Measurements from ENCODE around the gene NABP1. TPM values are rescaled to one million over a fixed set of nuclear protein-coding genes. Genes with fewer than 3 reads are reported as not detected.

NABP1 gene
- total RNA-seq, 4 donors from 2014 or later: 58.3 to 318 (median 104) TPM

DNA sequence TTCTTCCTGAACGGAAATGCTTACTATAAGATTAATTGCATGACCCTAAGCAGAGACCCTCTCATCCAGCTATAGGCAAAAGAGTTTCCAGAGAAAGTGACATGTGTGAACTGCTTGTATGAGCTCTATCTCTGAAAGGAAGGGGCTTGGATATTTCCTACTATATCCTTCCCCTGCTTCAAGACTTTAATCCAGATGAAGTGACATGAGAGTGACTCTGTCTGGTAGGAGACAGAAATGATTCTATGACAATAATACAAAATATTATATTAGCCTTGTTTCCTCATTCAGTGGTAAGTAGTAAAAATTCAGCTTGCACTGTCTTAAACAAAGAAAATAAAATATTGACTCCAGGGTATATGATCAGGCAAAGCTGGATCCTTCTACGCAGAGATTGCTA, 37.5 kb downstream of the NABP1 start:
- no peak for ATAC-seq (ENCODE audit: low FRiP score)
- DNase-seq (ENCODE audit: low spot score): no peak
- TF ChIP-seq, protein P1, sequence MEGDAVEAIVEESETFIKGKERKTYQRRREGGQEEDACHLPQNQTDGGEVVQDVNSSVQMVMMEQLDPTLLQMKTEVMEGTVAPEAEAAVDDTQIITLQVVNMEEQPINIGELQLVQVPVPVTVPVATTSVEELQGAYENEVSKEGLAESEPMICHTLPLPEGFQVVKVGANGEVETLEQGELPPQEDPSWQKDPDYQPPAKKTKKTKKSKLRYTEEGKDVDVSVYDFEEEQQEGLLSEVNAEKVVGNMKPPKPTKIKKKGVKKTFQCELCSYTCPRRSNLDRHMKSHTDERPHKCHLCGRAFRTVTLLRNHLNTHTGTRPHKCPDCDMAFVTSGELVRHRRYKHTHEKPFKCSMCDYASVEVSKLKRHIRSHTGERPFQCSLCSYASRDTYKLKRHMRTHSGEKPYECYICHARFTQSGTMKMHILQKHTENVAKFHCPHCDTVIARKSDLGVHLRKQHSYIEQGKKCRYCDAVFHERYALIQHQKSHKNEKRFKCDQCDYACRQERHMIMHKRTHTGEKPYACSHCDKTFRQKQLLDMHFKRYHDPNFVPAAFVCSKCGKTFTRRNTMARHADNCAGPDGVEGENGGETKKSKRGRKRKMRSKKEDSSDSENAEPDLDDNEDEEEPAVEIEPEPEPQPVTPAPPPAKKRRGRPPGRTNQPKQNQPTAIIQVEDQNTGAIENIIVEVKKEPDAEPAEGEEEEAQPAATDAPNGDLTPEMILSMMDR (IDR thresholded peaks at IDR 0.05): no peak

DNA sequence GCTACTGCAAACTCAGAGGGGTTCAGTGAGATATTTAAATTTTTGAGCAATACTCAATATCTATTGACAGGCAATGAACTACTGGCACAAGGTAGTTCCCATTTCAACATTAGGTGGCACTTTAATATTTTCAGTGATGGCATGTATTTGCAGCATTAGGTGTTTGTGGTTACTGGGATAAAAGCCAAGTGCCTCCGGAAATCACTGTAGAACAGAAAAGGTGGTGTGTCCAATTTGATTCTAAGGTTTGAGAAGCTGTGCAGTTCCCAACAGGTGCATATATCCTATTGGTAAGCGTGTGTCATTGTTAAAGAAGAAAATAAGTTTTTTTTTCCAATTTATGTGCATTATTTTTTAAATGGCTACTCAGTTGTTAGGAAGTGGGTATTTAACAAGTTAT, 41.3 kb downstream of the NABP1 start:
- TF ChIP-seq, protein P1 (IDR thresholded peaks at IDR 0.05): no peak
- ATAC-seq (ENCODE audit: low FRiP score): no peak
- DNase-seq (ENCODE audit: low spot score): no peak

DNA sequence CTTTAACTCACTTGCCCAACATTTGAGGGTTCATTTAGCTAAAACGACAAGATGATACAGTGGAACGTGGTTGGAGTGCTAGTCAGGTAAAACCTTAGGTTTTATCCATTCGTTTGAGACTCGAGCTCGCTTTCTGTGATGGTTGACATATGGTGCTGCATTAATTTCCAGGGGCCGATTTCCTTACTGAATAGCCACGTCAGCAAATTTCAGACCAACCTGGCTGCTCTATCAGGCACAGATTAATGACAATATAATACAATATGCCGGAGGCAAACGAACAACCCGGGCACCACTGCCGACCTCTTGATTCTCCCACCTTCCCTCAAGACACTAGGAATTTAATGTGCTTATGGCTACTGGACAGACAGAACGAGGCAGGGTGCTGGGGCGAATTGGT, 42.0 kb downstream of the NABP1 start:
- TF ChIP-seq, protein P1 (IDR thresholded peaks at IDR 0.05): no peak
- DNase-seq (ENCODE audit: low spot score) (no peak), ATAC-seq (ENCODE audit: low FRiP score) (no peak)

DNA sequence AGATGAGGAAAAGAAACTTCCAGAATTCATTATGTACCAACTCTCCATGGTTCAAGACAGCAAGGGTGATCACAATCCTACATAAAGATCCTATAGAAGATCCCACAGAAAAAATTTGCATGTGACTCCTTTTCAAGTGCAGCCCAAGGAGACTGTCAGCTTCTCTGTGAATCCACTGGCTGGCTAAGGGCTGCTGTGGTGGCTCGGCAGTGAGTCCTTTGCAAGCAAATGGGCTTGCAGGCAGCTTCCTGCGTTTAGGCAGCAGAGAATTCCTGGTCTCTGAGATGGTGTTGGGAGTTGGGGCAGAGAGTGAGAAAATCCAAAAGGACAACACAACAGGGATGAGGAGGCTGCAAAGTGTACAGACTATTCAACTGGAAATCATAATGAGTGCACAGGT, 43.4 kb downstream of the NABP1 start:
- TF ChIP-seq, protein P1 (IDR thresholded peaks at IDR 0.05): no peak
- DNase-seq (ENCODE audit: low spot score) (no peak), ATAC-seq (ENCODE audit: low FRiP score) (no peak)

DNA sequence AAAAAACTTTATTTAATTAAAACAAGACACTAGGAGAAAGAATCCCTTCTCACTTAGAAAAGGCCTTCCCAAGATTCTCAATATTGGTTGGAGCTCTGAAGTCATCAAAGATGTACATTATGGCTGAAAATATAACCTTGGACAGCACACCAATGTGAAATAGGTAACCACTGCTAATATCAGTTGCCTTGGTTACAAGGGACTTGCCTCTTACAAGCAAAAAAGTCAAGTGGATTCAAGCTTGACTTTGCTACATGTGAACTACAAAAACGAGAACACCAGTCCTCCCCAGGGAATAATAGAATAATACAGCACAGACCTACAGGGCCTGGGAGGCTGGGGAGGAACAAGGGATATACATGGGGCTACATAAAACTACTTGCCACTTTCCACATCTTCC, 46.1 kb downstream of the NABP1 start:
- TF ChIP-seq, protein P1 (IDR thresholded peaks at IDR 0.05): no peak
- no peak for ATAC-seq (ENCODE audit: low FRiP score)
- DNase-seq (ENCODE audit: low spot score): no peak

DNA sequence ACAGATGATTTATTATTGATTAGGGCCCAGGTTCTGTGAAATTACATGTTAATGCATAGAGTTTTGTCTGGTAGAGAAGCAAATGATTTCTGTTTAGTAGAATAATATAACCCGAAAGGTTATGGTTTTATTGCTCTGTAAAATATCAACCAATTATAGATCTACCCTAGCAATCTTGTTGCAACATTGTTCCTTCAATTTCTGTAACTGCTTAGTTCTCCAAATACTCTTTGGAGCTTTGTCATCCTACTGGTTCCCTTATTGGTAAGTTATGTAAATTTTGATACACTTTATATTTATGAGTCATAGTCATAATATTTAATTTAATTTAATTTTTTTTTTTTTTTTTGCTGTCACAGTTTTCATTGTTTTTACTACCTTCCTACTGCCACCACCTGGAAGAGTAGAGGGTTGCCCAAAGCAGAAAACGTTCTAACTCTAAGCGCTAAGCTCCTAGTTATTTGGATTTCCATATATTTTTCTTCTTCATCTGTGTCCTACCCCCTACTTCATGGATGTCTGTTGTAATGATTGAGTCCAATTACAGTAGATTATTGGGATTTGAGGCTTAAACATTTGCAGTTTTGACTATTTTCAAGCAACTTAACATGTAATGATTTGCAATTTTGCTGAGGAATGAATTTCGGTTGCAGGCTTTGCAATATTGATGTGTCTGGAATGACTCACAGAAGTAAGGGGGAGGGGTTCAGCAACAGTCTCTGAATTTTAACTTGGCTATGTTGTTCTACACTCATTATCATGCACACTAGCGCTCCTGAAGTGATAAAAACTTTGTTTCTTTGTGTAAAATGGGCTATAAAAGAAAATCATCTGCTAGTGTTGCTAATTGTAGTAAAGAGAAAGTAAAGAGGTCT, 51.1 kb downstream of the NABP1 start:
- ATAC-seq (ENCODE audit: low FRiP score): no peak
- no peak for DNase-seq (ENCODE audit: low spot score)
- TF ChIP-seq, protein P1 (IDR thresholded peaks at IDR 0.05): no peak

DNA sequence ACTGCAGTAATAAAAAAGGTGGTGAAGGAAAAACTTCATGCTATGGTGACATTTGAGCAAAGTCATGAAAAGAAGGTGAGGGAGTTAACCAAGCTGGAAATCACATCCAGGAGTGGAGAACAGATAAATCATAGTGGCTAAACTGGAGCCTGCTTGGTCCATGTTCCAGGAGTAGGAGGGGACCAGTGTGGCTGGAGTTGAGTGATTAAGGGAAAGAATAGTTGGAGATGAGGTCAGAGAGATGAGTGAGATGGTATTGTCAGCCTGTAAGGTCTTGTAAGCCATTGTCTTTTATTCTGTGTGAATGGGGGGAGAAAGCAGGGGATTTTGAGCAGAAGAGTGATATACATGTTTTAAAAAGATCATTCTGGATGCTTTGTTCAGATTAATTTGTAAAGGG, 52.3 kb downstream of the NABP1 start:
- ATAC-seq (ENCODE audit: low FRiP score) (no peak), DNase-seq (ENCODE audit: low spot score) (no peak)
- TF ChIP-seq, protein P1 (IDR thresholded peaks at IDR 0.05): no peak

Measured in omental fat pad (tissue), 4 donors.